HS-27A (cell line): ENCODE data around the gene MSANTD2.

Experiments
- DNase-seq: peaks from one replicate; pipeline ENCODE4 v3.0.0-alpha.2; 2012; ENCODE audit warnings: low read depth, missing footprints

MSANTD2 gene

GRCh38 chr11:124732230-124732629, 68.0 kb downstream of the MSANTD2 start:
- DNase-seq, result no peak

- no peak for DNase-seq
Observed at GRCh38 chr11:124729571-124729970, 70.6 kb downstream of the MSANTD2 start.

GRCh38 chr11:124728134-124728533, 72.1 kb downstream of the MSANTD2 start:
- no peak for DNase-seq

GRCh38 chr11:124727474-124727873, 72.7 kb downstream of the MSANTD2 start:
- DNase-seq, result no peak

- no peak for DNase-seq
Observed at GRCh38 chr11:124725719-124726105, 74.5 kb downstream of the MSANTD2 start.

- DNase-seq, result no peak
Observed at GRCh38 chr11:124724979-124725718, 75.1 kb downstream of the MSANTD2 start.

- no peak for DNase-seq
Observed at GRCh38 chr11:124722176-124722575, 78.0 kb downstream of the MSANTD2 start.

GRCh38 chr11:124719534-124719933, 80.7 kb downstream of the MSANTD2 start:
- no peak for DNase-seq

GRCh38 chr11:124718801-124719200, 81.4 kb downstream of the MSANTD2 start:
- DNase-seq, result no peak

- DNase-seq, result no peak
Observed at GRCh38 chr11:124717786-124718651, 82.2 kb downstream of the MSANTD2 start.

GRCh38 chr11:124717421-124717785, 82.8 kb downstream of the MSANTD2 start:
- DNase-seq, result no peak

GRCh38 chr11:124716591-124716990, 83.6 kb downstream of the MSANTD2 start:
- DNase-seq, result no peak
